Measurements from ENCODE around the gene NOVA2.

Gene NOVA2

DNA sequence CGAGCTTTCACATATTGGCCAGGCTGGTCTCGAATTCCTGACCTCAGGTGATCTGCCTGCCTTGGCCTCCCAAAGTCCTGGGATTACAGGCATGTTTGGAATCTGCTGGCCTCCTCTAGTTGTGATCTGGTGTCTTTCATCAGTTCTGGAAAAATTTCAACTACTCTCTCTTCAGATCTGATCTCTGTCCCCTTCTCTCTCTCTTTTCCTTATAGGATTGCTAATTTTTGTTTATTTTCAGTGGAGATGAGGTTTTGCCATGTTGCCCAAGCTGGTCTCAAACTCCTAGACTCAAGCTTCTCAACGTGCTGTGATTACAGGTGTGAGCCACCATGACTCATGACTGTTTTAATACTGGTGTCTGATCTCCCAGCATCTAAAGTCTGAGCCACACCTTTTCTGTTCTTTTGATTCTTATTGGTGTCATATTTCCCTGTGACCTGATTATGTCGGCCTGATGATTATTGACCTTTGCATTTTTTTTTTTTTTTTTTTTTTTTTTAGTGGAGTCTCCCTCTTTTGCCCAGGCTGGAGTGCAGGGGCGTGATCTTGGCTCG is 48.7 kb downstream of the NOVA2 start:
- DNase-seq (ENCODE audit: low read depth in 2 of 2) = no peak

DNA sequence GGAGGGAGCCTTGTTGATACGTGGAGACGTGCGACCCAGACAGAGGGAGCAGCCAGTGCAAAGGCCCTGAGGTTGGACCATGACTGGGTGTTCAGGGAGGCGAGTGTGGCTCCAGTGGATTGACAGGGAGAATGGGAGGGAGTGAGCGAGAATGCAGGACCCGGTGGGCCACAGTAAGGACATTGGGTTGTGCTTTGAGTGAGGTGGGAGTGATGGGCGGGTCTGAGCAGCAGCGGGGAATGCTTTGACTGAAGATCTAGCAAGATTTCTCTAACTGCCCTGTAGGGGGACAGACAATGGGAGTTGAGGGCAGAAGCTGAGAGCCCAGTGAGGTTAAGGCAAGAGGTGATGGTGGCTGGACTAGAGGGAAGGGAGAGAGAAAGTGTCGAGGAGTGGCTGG is 51.4 kb downstream of the NOVA2 start:
- DNase-seq (ENCODE audit: low read depth in 2 of 2) = no peak

DNA sequence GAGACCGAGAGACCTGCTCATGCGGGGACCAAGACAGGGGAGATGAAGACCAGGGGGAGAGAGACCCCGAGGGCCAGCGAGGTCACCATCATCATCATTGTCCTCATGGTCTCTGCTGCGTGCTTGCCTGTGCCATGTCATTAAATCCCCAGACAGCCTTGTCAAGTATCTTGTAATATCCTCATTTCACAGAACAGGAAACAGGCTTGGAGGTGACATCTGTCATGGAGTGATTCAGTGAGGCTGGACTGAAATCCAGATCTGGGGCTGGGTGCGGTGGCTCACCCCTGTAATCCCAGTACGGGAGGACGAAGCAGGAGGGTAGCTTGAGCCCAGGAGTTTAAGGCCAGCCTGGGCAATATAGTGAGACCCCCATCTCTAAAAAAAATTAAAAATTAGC is 53.2 kb downstream of the NOVA2 start:
- no peak for DNase-seq (ENCODE audit: low read depth in 2 of 2)

DNA sequence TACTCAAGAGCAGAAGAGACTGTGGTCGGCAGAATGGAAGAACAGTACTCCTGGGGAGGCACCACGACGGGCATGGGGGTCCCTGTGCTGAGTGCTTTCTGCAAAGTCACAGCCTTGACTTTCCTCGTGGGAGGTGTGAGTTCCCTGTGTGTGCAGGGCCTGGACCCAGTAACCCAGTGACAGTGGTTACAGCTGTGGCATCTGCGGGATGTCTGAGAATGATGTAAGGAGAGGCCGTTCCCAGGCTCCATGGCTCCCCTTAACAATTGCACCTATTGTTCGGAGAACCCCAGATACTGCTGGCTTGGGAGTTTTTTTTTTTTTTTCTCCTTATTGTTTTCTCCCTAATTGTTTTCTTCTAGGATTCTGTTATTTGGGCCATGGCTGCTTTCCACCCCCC is 54.0 kb downstream of the NOVA2 start:
- DNase-seq (ENCODE audit: low read depth in 2 of 2) = no peak

DNA sequence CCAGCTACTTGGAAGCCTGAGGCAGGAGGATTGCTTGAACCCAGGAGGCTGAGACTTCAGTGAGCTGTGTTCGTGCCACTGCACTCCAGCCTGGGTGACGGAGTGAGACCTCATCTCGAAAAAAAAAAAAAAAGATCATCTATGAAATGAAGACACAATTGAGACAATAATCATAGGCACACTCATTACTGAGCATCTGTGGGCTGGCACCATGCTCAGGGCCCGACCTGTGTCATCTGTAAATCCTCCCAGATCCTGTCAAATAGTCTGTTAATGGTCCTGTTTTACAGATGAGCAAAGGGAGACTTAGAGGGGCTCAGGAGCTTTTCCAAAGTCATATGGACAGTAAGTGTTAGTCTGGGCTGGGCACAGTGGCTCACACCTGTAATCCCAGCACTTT is 54.9 kb downstream of the NOVA2 start:
- DNase-seq (ENCODE audit: low read depth in 2 of 2) = no peak

DNA sequence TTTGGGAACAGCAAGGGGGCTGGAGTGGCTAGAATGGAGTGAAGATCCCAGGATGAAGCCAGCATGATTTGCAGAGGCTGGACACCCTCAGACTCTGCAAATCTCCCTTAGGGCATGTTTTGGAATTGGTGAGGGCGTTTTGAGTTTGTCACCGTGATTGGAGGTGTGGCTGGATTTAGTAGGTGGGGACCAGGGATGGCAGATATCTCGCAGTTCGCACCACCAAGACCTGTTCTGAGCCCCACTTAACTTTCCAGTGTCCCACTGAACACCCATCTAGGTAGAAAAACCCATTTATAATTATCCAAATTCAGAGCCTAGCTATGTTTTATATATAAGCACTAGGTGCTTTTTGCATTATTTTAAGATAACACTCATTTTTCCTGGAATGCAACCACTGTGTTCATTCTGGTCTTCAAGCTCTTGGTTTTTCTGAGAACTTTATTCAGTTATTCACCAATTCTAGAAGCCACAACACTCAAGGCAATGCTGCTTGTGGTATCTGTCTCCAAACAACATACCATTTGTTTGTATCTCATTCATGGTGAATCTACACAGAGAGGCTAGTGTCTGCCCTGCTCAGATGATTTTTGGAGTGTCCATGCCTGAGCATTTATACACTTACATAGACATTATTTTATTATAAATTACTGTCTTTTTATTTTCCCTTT is 56.1 kb downstream of the NOVA2 start:
- no peak for DNase-seq (ENCODE audit: low read depth in 2 of 2)

DNA sequence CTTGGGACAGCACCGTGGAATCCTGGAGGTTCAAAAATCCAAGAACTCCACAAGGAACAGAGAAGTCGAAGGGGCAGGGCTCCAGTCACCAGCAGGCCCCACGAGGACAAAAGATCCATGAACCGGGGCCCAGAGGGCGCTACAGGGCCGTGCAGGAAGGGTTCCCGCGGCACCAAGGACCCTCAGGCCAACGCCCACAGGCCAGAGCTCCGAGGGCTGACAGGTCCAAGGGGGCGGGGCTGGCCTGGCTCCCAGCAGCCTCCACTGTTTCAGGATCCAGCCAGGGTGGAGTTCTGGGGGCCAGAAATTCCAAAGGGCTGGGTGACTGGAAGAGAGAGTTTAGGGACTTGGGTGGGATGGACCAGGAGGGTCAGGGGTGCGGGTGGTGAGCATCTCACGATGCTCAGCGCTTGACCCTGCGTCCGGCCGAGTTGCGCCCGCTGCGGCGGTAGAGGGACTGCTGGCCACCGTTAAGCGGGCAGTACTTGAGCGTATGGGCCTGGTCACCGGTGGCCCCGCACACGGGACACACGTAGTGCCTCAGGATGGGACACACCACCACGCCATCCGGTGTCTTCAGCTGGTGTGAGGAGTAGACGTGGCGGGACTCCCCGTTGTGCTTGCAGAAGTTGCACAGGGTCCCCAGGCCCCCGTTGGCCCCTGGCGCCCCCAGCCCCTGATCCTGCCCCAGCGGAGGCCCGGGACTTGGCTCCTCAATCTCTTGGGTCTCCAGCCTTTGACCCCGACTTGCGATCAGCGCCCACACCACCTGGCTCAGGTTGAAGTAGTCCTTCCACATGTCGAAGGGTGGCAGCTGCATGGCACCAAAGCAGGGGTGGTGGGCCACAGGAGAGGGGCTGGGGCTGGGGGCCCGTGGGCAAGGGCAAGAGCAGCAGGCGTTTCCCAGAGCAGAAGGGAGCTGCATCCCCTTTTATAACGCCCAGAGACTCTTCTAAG is 59.5 kb downstream of the NOVA2 start, which contains the start of gene NANOS2:
NANOS2 (minus strand) TSS at position 905 of the 957 bp plus-strand sequence; CDS start at position 820, 85 bp downstream.
- no peak for DNase-seq (ENCODE audit: low read depth in 2 of 2)

DNA sequence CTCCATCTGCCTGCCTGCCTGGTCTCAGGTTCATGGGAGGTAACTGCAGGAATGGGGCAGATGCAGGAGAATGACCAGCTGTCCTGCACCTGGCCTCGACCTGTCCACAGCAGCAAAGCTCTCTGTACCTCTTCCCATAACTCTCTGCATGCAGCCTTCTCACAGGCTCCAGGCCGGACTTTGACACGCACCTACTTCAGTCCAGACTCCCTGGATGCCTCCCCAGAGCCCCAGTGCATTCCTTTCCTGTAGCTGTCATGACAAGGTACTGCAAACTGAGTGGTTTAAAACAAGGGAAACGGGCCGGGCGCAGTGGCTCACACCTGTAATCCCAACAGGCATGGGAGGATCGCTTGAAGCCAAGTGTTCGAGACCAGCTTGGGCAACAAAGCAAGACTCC is 62.4 kb downstream of the NOVA2 start:
- DNase-seq (ENCODE audit: low read depth in 2 of 2) = no peak

DNA sequence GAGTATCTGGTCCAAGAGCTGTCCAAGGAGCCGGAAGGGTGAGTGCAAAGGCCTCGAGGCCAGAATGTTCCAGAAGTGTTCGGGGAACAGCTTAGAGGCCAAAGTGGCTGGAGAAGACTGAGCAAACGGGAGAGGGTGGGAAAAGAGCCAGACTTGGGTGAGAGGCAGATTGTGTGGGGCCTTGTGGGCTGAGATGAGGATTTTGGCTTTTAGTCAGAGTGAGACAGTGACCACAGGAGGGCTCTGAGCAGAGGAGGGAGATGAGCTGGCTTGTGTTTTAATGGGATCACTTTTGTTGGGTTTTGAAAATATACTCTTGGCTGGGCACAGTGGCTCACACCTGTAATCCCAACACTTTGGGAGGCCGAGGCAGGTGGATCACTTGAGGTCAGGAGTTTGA is 64.7 kb downstream of the NOVA2 start:
- no peak for DNase-seq (ENCODE audit: low read depth in 2 of 2)

DNA sequence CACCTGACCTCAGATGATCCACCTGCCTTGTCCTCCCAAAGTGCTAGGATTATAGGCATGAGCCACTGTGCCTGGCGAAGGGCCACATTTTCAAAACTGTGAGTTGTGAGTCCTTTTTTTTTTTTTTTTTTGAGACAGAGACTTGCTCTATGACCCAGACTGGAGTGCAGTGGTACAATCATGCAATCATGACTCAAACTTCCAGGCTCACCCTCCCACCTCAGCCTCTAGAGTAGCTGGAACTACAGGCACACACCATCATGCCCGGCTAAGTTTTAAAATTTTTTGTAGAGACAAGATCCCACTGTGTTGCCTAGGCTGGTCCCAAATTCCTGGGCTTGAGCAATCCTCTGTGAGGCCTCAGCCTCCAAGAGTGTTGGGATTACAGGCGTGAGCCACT is 67.4 kb downstream of the NOVA2 start:
- DNase-seq (ENCODE audit: low read depth in 2 of 2) = no peak

DNA sequence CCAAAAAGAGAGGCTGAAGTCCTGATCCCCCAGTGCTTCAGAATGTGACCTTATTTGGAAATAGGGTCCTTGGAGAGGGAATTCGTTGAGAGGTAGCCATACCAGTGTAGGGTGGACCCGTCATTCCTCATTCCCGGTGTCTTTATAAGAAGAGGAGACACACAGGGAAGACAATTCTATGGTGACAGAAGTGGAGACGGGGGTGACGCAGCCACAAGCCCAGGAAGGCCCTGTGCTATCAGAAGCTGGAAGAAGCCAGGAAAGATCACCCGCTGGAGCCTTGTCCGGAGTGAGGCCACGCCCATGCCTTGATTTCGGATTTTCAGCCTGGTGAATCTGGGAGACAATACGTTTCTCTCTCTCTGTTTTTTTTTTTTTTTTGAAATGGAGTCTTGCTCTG is 68.7 kb downstream of the NOVA2 start:
- no peak for DNase-seq (ENCODE audit: low read depth in 2 of 2)

DNA sequence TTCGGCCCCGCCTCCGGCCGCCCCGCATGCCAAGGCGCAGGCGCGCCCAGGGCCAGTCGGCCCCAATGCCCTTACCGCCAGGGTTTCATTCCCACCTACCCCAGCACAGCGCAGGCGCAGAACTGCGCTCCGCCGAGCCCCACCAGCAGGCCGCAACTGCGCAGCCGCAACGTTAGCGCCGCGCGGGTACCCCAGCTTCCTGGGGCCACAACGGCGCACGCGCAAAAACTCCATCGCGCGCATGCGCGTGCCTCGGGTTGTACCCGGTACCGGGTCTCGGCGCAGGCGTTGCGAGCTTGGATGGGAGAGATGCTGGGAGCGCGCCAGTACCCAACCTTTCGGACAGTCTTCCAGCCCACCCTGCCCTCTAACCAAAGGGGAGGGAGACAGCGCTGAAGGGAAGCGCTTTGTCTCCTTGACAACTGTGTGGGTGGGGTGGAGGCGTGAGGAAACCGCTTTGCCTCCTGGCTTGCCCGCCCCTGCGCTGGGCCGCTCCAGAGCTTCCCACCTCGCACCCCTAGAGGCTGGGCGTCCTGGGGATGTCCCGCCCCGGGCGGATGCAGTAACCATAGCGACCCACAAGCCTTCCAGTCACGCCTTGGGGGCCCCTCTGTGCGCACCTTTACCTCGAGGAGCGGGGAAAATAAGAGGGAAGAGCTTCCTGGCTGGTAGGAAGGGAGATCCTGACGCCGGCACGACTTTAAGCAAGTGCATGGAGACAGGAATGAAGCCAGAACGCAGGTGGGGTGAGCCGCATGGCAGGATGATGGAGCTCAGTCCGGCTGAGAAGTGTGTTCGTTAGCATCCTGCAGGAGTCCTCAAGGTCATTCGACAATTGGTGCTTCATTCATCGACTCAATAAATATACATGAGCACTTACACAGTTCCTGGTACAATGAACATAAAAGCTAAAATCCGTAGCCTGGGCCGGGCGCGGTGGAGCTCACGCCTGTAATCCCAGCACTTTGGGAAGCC is 70.7 kb downstream of the NOVA2 start:
- peak; percentile 100 for DNase-seq (ENCODE audit: low read depth in 2 of 2)

DNA sequence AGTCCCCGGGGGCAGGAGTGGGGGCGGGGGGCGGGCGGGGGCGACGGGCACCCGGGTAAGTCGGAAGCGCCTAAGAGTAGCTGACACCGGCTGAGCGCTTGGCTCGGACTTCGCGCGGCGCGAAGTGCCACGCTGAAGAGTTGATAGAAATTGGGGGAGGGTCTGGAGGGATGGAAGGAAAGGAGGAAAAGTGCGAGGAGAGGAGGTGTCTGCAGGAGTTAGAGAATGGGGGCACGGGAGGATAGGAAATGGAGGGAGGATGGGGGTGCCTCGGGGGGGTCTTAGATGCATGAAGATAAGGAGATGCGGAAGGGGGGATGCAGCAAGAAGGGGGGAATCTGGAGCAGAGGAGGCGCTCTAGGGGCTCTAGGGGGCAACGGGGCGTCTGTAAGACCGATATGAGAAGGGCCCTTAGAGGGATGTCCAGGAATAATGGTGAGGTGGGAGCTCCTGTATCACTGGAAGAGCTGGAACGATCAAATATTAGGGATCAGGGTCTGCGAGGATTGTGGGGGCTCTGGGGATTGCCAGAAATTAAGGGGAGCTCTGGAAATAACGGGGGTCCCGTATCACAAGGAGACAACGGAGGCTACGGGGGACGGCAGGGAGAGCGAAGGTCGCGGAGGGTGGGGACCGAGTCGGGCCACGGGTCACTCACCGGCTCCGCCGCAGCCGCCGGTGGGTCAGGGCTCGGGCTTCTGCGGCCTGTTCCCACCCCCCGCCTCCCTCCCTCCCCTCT is 71.6 kb downstream of the NOVA2 start, which contains the start of gene MYPOP:
MYPOP (minus strand) TSS at position 702 of the 739 bp plus-strand sequence. CDS start 840 bp downstream, outside the sequence.
- DNase-seq (ENCODE audit: low read depth in 2 of 2) = no peak

DNA sequence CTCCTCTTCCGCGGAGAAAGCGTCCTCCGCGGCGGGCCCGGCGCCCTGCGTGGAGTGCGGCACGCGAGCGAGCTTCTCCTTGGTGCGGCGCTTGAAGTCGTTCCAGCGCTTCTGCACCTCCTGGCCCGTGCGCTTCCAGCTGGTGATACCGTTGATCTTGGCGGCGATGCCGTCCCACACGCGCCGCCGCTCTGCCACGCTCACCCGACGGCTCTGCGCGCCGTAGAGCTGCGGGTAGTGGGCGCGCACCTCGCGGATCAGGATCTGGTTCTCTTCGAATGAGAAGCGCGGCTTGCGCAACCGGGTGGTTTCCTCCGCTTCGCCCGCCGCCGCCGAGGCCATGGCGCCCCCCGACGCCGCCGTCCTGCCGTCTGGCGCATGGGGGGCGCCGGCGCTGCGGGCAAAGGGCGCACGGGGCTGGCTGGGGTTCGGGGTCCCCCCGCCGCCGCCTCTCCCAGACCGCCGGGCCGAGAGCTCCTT is 72.2 kb downstream of the NOVA2 start:
- peak in 1 of 2 donors; percentile 22 for DNase-seq (ENCODE audit: low read depth in 2 of 2)

DNA sequence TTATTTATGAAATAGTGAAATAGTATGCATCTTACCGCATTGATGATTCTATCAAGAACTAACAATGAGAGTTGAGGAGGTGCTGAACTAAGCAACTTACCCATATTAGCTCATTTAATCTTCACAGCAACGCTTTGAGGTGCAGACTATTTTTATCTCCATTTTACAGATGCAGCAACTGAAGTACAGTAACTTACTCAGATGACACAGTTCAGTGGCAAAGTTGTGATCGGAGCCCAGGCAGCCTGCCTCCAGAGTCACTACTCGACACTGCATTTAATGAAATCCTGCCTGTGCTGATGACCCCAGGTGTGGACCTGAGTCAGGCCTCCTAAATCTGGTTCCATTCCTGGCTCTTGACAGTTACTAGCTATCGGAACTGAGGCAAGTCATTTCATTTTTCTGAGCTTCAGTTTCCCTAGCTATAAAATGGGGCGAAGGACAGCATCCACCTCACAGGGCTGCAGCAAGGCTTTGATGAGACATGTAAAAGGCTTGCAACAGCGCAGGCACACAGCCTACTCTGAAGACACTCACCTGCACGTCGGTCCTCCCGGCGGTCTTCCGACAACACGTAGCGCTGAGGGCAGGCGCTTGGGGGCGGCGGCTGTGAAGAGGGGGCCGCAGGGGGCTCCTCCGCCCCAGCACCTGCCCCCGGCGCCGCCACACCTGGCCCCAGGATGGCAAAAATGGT is 72.8 kb downstream of the NOVA2 start:
- no peak for DNase-seq (ENCODE audit: low read depth in 2 of 2)

DNA sequence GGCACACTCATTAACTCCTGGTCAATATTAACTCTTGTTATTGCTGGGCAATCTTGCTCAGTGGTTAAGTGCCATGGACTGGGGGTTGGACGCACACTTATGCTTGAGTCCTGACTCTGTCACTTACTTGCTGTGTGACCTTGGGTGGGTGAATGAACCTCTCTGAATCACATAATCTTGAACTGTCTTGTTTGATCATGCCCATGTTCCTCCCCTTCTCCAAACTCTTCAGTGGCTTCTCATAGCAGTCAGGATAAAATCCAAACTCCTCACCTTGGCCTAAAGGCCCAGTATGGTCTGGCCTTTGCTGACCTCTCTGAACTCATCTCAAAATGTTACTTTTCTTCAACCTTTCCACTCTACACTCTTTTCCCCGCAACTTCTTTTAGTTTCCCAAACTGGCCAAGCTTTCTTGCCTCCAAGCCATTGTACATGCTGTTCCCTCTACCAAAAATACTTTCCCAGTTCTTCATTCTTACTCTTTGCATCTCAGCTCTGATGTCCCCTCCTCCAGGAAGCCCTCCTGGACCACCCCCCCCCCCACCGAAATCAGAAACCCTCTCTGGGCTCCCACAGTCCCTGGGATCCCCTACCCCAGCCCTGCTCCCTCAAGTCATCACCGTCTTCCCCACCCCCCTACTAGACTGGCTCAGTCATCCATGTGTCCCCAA is 73.6 kb downstream of the NOVA2 start:
- no peak for DNase-seq (ENCODE audit: low read depth in 2 of 2)

DNA sequence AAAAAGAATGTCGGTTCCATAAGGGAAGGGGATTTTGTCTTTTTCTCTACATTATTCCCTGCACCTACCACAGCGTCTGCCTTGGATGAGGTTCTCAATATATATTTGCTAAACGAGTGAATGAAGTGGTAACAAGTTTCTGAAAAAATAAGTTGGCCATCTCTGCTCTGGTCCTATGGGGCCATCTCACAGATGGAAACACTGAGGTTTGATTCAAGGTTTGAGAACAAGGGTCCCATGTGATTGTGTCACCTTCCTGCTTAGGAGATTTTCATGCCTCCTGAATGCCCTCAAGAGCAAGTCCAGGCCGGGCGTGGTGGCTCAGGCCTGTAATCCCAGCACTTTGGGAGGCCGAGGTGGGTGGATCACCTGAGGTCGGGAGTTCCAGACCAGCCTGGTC is 74.4 kb downstream of the NOVA2 start:
- DNase-seq (ENCODE audit: low read depth in 2 of 2) = no peak

DNA sequence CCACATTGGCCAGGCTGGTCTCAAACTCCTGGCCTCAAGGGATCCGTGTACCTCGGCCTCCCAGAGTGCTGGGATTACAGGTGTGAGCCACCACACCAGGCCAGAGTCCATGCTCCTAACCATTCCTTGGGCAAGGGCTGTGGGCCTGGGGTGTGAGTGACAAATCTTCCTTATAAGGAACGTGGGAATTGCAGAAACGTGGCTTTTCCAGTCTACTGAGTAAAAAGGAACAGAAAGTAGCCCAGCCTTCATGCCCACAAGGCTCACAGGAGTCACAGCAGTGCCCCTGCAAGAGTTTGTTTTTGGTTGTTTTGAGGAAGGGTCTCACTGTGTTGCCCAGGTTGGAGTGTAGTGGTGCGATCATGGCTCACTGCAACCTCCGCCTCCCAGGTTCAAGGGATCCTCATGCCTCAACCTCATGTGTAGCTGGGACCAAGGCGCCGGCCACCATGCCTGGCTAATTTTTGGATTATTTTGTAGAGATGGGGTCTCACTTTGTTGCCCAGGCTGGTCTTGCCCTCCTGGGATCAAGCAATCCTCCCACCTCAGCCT is 76.3 kb downstream of the NOVA2 start:
- no peak for DNase-seq (ENCODE audit: low read depth in 2 of 2)

All from stimulated activated CD4-positive, alpha-beta T cell treated with anti-CD3 and anti-CD28 coated beads, Interleukin-1b, Interleukin-23, amount 100 ng/mL, for 4 hours (primary cell).